HG03457 (cell line): ENCODE data around the gene CDHR1.
A peak's percentile ranks its signal among the peaks of the same experiment; 100 is the strongest.

Experiments
- ATAC-seq: cut with Tn5 transposase; IDR thresholded peaks from one replicate; pipeline ENCODE4 v1.9.1; 2021; ENCODE audit warnings: moderate number of reproducible peaks; ENCODE audit not compliant: unreplicated experiment

The CDHR1 gene

DNA sequence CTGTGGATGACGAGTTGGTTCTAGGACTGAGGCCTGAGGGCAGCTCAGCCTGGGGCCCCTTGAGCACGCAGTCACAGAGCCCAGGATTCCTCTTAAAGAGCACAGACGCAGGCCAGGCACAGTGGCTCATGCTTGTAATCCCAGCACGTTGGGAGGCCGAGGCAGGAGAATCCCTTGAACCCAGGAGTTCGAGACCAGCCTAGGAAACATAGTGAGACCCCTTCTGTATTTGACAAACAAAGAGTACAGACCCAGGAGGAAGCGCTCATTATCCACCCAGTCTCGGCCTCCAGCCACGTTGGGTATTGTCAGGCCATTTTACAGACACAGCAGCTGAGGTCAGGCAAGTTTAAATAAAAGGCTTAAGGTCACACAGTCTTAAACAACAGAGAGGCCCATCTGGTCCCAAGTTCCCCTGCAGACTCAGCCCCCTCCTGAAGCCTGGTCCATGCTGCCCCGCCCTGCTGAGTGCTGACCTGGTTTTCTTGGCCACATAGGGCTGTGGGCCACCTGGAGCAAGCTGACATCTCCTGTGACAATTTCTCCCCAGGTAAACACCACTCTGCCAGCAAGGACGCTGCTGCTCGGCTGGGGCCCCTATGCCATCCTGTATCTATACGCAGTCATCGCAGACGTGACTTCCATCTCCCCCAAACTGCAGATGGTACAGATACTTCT is 63.1 kb downstream of the CDHR1 start:
- no peak for ATAC-seq

- ATAC-seq = no peak
Observed at GRCh38 chr10:84258034-84258695, 63.8 kb downstream of the CDHR1 start.

GRCh38 chr10:84261236-84261915 is 67.0 kb downstream of the CDHR1 start:
- ATAC-seq = no peak

DNA sequence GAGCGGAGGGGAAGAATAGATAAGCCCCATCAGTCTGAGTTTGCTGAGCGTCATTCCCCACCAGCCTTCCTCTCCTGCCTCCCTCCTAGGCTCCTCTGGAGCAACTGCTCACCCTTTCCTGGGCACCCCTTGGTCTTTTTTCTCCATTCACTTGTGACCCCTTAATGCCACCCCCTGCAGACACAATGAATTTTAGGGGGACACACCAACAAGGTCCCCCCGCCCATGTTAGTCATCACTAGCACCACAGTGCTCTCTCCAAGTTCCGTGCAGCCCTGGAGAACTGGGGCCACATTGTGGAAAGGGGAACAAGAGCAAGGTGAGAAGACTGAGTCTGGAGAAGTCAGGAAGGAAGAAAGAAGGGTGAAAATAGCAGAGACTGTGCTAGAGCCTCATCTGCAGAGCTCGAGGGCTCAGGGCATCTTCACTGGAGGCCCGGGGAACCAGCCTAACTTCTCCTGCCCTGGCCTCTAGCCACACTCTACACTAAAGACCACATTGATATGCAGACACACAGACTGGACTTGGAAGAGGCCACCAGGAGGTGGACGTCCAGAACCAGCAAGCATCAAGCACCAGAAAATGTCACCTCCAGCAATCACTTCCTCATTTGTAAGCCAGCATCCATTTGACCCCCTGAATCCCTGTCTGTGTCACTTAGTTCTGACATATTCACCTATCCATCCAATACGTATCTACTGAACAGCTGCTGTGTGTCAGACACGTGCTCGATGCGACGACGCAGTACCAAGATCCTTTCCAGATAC is 68.0 kb downstream of the CDHR1 start:
- no peak for ATAC-seq

- no peak for ATAC-seq
Observed at GRCh38 chr10:84263716-84264115, 69.4 kb downstream of the CDHR1 start.

GRCh38 chr10:84264611-84265141 is 70.3 kb downstream of the CDHR1 start:
- peak; percentile 88 for ATAC-seq

- ATAC-seq = no peak
Observed at GRCh38 chr10:84265418-84265817, 71.1 kb downstream of the CDHR1 start.

GRCh38 chr10:84267503-84268126 is 73.3 kb downstream of the CDHR1 start:
- no peak for ATAC-seq

DNA sequence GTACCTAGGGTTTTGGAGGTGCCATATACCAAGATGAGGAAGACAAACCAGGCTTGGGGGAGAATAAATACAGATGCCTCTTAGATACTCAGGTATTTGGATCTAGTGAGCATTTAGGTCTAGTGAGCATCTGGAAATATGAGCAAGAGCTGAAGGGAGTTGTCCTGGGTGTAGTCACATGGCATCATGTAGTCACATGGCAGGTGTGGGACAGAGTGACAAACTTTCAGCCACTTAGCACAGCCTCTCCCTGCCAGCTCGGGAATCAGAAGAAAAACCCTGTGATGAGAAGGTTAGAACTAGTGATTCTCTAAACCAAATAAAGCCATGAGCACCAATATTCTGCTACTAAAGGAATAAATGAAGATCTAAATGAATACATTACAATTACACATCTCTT is 74.8 kb downstream of the CDHR1 start:
- no peak for ATAC-seq
